ENCODE data around the gene THOC2. TPM values are rescaled to one million over a fixed set of nuclear protein-coding genes. Genes with fewer than 3 reads are reported as not detected.
"Not testable (repeated sequence)": the region's sequence is repeated elsewhere in the genome, so short reads cannot be mapped to it uniquely, and the experiment has no call there.

The THOC2 gene
- total RNA-seq, 2 donors from 2014 or later = 48.0 to 76.2 TPM

DNA sequence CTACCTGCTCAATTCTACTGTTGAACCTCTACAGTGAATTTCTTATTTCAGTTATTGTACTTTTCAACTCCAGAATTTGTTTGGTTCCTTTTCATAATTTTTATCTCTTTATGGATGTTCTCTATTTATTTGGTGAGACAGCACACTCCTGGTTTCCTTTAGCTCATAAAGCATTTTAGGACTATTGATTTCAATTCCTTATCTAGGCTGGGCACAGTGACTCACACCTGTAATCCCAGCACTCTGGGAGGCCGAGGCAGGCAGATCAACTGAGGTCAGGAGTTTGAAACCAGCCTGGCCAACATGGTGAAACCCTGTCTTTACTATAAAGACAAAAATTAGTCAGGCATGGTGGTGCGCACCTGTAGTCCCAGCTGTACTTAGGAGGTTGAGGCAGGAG lies 57.7 kb downstream of the THOC2 start:
- Histone ChIP-seq H3K9me3 (no peaks in the 10 kb centered on the region), H3K4me3 (no peak overlapping the region), H3K4me1 (replicated peaks) (no peaks in the 10 kb centered on the region), H3K27me3 (replicated peaks; ENCODE audit: insufficient read depth) (no peaks in the 10 kb centered on the region), H3K27ac (no peak overlapping the region), H3K36me3 (no peaks in the 10 kb centered on the region)
- no peak for DNase-seq (ENCODE audit: low spot score)
- intact Hi-C loops (cut with DNase I) = no loop called here
- TF ChIP-seq POLR2A (IDR thresholded peaks at IDR 0.05) = no peak
- TF ChIP-seq, protein P1, sequence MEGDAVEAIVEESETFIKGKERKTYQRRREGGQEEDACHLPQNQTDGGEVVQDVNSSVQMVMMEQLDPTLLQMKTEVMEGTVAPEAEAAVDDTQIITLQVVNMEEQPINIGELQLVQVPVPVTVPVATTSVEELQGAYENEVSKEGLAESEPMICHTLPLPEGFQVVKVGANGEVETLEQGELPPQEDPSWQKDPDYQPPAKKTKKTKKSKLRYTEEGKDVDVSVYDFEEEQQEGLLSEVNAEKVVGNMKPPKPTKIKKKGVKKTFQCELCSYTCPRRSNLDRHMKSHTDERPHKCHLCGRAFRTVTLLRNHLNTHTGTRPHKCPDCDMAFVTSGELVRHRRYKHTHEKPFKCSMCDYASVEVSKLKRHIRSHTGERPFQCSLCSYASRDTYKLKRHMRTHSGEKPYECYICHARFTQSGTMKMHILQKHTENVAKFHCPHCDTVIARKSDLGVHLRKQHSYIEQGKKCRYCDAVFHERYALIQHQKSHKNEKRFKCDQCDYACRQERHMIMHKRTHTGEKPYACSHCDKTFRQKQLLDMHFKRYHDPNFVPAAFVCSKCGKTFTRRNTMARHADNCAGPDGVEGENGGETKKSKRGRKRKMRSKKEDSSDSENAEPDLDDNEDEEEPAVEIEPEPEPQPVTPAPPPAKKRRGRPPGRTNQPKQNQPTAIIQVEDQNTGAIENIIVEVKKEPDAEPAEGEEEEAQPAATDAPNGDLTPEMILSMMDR (IDR thresholded peaks at IDR 0.05) = no peak
- no peak for TF ChIP-seq POLR2AphosphoS5 (IDR thresholded peaks at IDR 0.05)
- WGBS = 95% methylated on average over 2 of the region's 2 CpGs

GRCh38 chrX:123673813-123674212 lies 59.0 kb downstream of the THOC2 start:
- Histone ChIP-seq H3K9me3 (no peaks in the 10 kb centered on the region), H3K27ac (no peak overlapping the region), H3K4me1 (replicated peaks) (no peaks in the 10 kb centered on the region), H3K27me3 (replicated peaks; ENCODE audit: insufficient read depth) (no peaks in the 10 kb centered on the region), H3K4me3 (no peak overlapping the region), H3K36me3 (no peaks in the 10 kb centered on the region)
- intact Hi-C loops (cut with DNase I) = no loop called here
- 78% methylated on average over 1 of the region's 1 CpG for WGBS
- DNase-seq (ENCODE audit: low spot score) = no peak
- TF ChIP-seq, protein P1 (IDR thresholded peaks at IDR 0.05) = no peak
- TF ChIP-seq POLR2A (IDR thresholded peaks at IDR 0.05) (no peak), POLR2AphosphoS5 (IDR thresholded peaks at IDR 0.05) (no peak)

GRCh38 chrX:123665197-123665596 lies 67.7 kb downstream of the THOC2 start:
- 66% methylated on average over 3 of the region's 3 CpGs for WGBS
- DNase-seq (ENCODE audit: low spot score) = no peak
- TF ChIP-seq POLR2AphosphoS5 (IDR thresholded peaks at IDR 0.05) (no peak), POLR2A (IDR thresholded peaks at IDR 0.05) (no peak)
- TF ChIP-seq, protein P1 (IDR thresholded peaks at IDR 0.05) = no peak
- no peaks in the 10 kb centered on the region for H3K27me3 ChIP-seq (replicated peaks; ENCODE audit: insufficient read depth)
- no peaks in the 10 kb centered on the region for H3K36me3 ChIP-seq
- intact Hi-C loops (cut with DNase I) = no loop called here
- H3K4me3 ChIP-seq = no peak overlapping the region
- no peak overlapping the region for H3K27ac ChIP-seq
- no peaks in the 10 kb centered on the region for H3K4me1 ChIP-seq (replicated peaks)
- no peaks in the 10 kb centered on the region for H3K9me3 ChIP-seq

DNA sequence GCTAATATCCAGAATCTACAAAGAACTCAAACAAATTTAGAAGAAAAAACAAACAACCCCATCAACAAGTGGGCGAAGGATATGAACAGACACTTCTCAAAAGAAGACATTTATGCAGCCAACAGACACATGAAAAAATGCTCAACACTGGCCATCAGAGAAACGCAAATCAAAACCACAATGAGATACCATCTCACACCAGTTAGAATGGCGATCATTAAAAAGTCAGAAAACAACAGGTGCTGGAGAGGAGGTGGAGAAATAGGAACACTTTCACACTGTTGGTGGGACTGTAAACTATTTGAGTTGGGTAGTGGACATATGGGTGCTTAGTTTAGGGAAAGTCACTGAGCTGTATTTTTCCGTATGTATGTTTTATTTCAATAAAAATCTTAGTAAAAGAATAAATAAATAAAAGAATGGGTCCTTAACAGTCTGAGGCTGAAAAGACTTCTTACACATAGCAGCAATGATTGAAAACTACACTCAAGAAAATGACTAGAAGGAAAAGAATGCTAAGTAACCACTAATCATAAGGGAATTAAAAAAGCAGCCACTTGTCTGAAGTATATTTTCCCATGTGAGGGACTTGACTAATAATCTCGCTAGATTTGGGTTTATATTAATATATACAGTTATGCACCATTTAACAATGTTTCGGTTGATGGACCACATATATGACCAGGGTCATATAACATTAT lies 68.2 kb downstream of the THOC2 start:
- DNase-seq (ENCODE audit: low spot score); H3K4me1 ChIP-seq (replicated peaks); intact Hi-C loops (cut with DNase I); H3K27me3 ChIP-seq (replicated peaks; ENCODE audit: insufficient read depth); H3K9me3 ChIP-seq; H3K27ac ChIP-seq; H3K4me3 ChIP-seq; H3K36me3 ChIP-seq: not testable (repeated sequence)
- 89% methylated on average over 6 of the region's 6 CpGs for WGBS

DNA sequence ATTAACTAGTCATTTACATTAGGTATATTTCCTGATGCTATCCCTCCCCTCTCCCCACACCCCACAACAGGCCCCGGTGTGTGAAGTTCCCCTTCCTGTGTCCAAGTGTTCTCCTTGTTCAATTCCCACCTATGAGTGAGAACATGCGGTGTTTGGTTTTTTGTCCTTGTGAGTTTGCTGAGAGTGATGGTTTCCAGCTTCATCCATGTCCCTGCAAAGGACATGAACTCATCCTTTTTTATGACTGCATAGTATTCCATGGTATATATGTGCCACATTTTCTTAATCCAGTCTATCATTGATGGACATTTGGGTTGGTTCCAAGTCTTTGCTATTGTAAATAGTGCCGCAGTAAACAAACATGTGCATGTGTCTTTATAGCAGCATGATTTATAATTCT lies 69.1 kb downstream of the THOC2 start:
- H3K27me3 ChIP-seq (replicated peaks; ENCODE audit: insufficient read depth); H3K9me3 ChIP-seq; H3K27ac ChIP-seq; H3K36me3 ChIP-seq; H3K4me1 ChIP-seq (replicated peaks); intact Hi-C loops (cut with DNase I); H3K4me3 ChIP-seq; DNase-seq (ENCODE audit: low spot score): not testable (repeated sequence)
- 100% methylated on average over 3 of the region's 3 CpGs for WGBS

DNA sequence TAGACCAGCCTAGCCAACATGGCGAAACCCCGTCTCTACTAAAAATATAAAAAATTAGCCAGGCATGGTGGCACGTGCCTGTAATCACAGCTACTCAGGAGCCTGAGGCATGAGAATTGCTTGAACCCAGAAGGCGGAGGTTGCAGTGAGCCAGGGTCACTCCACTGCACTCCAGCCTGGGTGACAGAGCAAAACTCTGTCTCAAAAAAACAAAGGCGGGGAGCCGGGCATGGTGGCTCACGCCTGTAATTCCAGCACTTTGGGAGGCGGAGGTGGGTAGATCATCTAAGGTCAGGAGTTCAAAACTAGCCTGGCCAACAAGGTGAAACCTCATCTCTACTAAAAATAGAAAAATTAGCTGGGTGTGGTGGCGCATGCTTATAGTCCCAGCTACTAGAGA lies 76.3 kb downstream of the THOC2 start:
- H3K36me3 ChIP-seq; H3K27ac ChIP-seq; H3K4me3 ChIP-seq; H3K9me3 ChIP-seq; intact Hi-C loops (cut with DNase I); H3K27me3 ChIP-seq (replicated peaks; ENCODE audit: insufficient read depth); H3K4me1 ChIP-seq (replicated peaks); DNase-seq (ENCODE audit: low spot score): not testable (repeated sequence)
- 94% methylated on average over 9 of the region's 9 CpGs for WGBS

- H3K4me1 ChIP-seq (replicated peaks); intact Hi-C loops (cut with DNase I): not testable (repeated sequence)
Observed at GRCh38 chrX:123648811-123649181, 84.1 kb downstream of the THOC2 start.

More at GRCh38 chrX:123648811-123649181, 84.1 kb downstream of the THOC2 start:
- not testable (repeated sequence) for H3K27me3 ChIP-seq (replicated peaks; ENCODE audit: insufficient read depth); H3K9me3 ChIP-seq; H3K36me3 ChIP-seq; H3K27ac ChIP-seq; H3K4me3 ChIP-seq; DNase-seq (ENCODE audit: low spot score)
- WGBS = 100% methylated on average over 1 of the region's 6 CpGs

Data from prostate gland (tissue), 2 donors.